Middle frontal gyrus (tissue), 1 donor: ENCODE results near the gene MEX3B.
"Not testable (repeated sequence)": the region's sequence is repeated elsewhere in the genome, so short reads cannot be mapped to it uniquely, and the experiment has no call there.

Experiments used
- DNase-seq: peaks from one replicate; pipeline ENCODE4 v3.0.0-alpha.2; 2015; ENCODE audit warnings: low spot score; ENCODE audit errors: extremely low spot score

The MEX3B gene

DNA sequence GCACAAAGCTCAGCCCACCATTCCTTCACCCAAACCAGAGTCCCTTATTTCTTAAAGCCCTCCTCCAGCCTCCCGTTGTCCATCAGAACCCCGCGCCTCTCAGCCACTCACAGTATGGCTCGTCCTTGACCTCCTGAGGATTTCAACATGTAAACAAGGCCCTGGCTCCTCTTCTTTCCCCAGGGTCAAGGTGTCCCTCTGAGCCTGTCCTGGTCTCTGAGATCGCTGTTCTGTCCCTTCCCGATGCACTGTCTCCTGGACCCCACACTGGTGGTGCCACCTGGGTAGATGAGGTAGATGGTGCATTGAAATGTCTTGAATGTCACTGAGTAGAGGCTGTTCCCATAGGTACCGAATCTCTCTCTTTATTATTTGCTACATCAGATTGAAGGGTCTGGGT, 32.9 kb downstream of the MEX3B start:
- DNase-seq, result no peak

DNA sequence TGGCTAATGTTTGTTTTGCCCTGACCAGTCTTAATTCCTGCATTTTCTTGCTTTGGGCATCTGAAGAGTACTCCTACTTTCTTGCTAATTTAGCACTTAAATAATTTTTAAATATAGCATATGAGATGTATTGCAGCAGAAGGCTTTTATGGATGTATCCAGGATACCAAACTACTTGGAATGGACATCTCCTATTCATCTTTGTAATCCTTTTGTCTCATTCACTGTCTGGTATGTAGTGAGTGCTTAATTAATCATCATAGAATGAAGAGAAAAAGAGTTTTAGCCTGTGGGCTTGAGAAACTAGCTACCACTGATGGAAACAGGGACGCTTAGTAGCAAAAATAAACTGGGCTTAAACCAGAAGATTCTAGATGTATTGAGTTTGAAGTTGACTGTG, 40.6 kb downstream of the MEX3B start:
- no peak for DNase-seq

DNA sequence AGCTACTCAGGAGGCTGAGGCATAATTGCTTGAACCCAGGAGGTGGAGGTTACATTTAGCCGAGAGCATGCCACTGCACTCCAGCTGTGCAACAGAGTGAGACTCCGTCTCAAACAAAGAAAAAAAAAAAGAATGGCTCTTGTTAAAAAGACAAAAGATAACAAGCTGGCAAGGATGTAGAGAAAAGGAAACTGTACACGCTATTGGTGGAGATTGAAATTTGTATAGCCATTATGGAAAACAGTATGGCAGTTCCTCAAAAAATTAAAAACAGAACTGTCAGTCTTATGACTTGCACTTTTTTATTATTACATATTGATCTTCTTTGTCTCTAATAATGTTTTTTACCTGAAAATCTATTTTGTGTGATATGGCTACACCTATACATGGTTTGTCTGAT, 41.9 kb downstream of the MEX3B start:
- DNase-seq, result no peak

DNA sequence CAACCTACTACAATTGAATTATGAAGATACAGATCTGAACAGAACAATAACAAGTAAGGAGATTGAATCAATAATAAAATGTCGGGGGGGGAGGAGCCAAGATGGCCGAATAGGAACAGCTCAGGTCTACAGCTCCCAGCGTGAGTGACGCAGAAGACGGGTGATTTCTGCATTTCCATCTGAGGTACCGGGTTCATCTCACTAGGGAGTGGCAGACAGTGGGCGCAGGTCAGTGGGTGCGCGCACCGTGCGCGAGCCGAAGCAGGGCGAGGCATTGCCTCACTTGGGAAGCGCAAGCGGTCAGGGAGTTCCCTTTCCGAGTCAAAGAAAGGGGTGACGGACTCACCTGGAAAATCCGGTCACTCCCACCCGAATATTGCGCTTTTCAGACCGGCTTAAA, 50.7 kb downstream of the MEX3B start:
- not testable (repeated sequence) for DNase-seq

DNA sequence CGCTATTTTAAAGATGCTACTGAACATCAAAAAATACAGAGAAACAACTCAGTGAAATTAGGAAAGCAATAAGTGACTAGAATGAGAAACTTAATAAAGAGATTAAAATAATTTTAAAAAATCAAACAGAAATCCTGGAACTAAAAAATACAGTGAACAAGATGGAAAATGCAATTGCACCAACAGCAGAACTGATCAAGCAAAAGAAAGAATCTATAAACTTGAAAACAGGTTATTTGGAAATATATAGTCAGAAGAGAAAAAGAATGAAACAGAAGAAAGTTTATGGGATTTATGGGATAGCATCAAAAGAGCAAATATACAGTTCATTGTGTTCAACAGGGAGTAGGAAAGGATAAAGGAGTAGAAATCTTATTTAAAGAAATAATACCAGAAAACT, 53.3 kb downstream of the MEX3B start:
- DNase-seq, result no peak
